Epithelial cell of proximal tubule (primary cell): ENCODE data around the gene ACOX3. TPM values are rescaled to one million over a fixed set of nuclear protein-coding genes. Genes with fewer than 3 reads are reported as not detected.

Source experiments
- DNase-seq: peaks from one replicate; pipeline ENCODE4 v3.0.0-alpha.2; 2011; ENCODE audit warnings: low read depth
- H3K4me3 ChIP-seq: 2 replicates; pipeline ENCODE4 v1.5.1; 2011; ENCODE audit warnings: low read depth, mild to moderate bottlenecking, low read length
- total RNA-seq: library from RNA; depleted of rRNA; stranded (reverse); fragments of >200 nt; gene quantifications from 2 replicates; pipeline ENCODE4 v1.2.3, GENCODE V29; 2015
- TF ChIP-seq, protein P1 (sequence below): conservative IDR thresholded peaks from 2 replicates; pipeline ENCODE4 v1.5.1; 2012; ENCODE audit warnings: low read depth, mild to moderate bottlenecking, low read length

ACOX3 gene
- total RNA-seq, 1 donor from 2014 or later = 10.5 TPM

- no peak overlapping the region for H3K4me3 ChIP-seq
- TF ChIP-seq, protein P1, sequence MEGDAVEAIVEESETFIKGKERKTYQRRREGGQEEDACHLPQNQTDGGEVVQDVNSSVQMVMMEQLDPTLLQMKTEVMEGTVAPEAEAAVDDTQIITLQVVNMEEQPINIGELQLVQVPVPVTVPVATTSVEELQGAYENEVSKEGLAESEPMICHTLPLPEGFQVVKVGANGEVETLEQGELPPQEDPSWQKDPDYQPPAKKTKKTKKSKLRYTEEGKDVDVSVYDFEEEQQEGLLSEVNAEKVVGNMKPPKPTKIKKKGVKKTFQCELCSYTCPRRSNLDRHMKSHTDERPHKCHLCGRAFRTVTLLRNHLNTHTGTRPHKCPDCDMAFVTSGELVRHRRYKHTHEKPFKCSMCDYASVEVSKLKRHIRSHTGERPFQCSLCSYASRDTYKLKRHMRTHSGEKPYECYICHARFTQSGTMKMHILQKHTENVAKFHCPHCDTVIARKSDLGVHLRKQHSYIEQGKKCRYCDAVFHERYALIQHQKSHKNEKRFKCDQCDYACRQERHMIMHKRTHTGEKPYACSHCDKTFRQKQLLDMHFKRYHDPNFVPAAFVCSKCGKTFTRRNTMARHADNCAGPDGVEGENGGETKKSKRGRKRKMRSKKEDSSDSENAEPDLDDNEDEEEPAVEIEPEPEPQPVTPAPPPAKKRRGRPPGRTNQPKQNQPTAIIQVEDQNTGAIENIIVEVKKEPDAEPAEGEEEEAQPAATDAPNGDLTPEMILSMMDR = no peak
- DNase-seq = no peak
Observed at GRCh38 chr4:8328866-8329559, 111.5 kb downstream of the ACOX3 start.

DNA sequence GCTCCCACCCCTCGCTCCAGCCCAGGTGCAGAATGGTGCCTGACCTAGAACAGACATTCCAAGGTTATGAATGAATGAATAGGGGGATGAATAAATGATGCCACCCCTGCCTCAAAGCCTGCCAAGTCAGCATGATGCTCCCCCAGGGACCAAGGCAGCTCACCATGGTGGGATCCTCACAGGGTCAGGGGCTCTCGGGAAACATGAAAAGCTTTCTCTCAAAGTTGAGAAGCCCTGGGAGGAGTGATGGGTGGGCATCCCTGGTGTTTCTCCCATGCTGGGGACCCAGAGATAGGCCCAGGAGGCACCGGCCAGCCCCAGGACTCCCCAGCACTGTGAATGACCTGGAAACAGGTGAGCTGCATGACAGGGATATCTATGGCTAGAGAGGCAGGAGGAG, 112.1 kb downstream of the ACOX3 start:
- TF ChIP-seq, protein P1 = no peak
- no peak overlapping the region for H3K4me3 ChIP-seq
- no peak for DNase-seq

- DNase-seq = no peak
- TF ChIP-seq, protein P1 = no peak
- H3K4me3 ChIP-seq = no peak overlapping the region
Observed at GRCh38 chr4:8326206-8326605, 114.3 kb downstream of the ACOX3 start.

DNA sequence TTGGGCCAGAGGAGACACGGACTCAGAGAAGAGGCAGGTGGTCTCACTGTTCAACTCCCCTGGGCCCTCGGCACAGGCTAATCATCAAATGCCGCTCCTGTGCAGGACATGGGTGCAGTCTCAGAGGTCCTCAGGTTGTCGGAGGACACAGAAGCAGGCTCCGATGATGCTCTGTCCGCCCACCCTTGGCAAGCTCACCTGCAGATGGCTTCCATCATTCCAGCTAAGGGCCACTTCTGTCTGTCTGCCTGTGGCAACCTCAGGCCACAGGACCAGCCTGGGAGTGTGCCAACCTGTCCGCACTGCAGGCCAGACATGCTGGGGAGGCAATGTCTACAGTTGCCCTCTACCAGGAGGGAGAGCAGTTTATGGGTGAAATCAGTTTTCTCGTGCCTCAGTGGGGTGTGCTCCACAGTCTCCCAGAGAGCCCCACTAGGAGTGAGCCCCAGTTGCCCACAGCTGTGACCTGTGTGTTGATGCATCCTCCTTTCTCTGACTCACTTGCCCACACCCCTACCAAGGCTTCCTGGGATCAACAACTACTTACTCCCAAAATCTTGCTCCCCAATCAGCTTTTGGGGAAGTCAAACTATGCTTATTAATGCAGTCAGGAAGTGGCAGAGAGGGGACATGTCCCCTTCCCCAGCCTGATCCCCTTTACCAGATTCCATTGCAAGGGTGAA, 115.1 kb downstream of the ACOX3 start:
- TF ChIP-seq, protein P1 = no peak
- no peak overlapping the region for H3K4me3 ChIP-seq
- no peak for DNase-seq

GRCh38 chr4:8324640-8325239, 115.8 kb downstream of the ACOX3 start:
- no peak for DNase-seq
- TF ChIP-seq, protein P1 = no peak
- no peak overlapping the region for H3K4me3 ChIP-seq

DNA sequence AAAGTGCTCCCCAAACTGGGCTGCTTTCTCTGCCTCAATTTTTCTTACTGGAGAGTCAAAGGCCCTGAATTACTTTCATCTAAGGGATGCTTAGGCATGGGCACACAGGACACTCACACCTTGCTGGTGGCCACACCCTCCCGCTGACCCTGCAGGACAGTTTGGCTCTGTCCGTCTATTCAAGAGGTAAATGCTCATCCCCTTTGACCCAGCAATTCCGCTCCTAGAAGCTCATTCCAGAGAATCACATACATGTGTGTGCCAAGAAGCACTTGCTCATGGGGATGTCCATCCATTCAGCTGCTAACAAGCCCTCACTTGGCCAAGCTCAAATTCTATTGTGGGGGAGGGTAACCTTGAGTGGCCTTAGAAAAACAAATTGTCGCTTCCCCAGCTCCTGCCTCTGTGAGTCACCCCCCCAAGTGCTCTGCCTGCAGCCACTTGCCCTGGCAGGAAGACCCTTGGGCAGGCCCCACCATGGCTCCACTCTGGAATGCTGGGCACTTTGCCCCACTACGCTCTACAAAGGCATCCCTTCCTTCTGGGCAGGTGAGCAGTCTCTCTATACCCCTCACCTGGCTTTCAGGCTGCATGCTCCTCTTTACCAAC, 116.5 kb downstream of the ACOX3 start:
- H3K4me3 ChIP-seq = no peak overlapping the region
- no peak for DNase-seq
- TF ChIP-seq, protein P1 = no peak
